ENCODE results near the gene BEGAIN. TPM values are rescaled to one million over a fixed set of nuclear protein-coding genes. Genes with fewer than 3 reads are reported as not detected.

BEGAIN gene
- total and polyA plus RNA-seq, 2 donors (not counting 1 experiment from before 2014, with no cell fraction given): under 0.01 to 0.17 TPM

DNA sequence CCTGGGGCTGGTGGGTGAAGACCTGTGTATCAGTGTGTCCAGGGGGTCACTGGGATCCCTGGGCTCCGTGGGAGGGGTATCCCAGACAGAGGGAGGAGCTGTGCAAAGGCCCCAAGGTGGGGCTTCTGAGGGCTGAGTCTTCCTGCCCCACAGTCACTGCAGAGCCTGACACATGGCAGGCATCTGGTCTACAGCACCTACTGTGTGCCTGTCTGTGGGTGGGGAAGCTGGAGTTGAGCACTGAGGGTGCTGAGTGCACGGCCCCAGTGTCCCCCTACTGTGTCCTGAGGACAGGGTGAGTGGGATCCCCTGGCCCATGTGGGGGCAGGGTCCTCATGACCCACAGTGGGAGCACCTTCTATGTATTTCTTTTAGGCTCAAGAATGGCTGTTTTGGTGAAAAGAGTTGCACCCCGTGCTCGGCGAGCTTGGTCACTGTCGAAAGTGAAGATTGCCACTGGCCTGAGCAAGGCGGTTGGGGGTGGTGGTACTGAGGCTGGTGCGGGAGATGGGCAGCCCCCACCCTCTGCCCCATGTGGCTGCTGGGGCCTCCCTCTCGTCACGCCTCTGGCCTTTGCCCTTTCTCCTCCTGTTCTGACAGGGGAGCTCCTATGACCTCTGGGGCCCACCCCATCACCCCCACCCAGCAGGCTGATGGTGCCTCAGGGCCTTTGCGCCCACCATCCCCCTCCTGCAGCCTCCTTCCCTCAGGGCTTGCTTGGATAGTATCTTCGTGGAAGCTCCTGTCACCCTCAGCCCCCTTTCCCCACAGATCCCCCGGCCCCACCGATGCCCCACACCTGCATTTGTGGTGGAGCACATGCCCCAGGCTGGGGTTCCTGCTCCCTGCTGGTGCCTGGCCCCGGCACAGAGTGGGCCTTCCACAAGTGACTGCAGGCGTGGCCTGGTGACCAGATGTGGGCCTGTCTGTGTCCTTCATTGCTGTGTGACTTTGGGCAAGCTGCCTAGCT, 55.8 kb downstream of the BEGAIN start:
- no peak overlapping the region for H3K4me3 ChIP-seq (replicated peaks in 1 of 4; ENCODE audit: control extremely low read depth in 1 of 4, insufficient read depth in 1 of 4, low read depth in 3 of 4, low read length in 4 of 4)
- H3K36me3 ChIP-seq (ENCODE audit: control insufficient read depth, insufficient read depth, low read length): peaks cover 5% of the 10 kb centered on the region
- H3K27ac ChIP-seq (ENCODE audit: insufficient read depth, low read length): no peak overlapping the region
- no peak overlapping the region for H2AFZ ChIP-seq (ENCODE audit: low read length)
- peaks cover 5% of the 10 kb centered on the region for H3K4me1 ChIP-seq (ENCODE audit: control insufficient read depth, extremely low read depth, insufficient read depth, low read length)
- no peak overlapping the region for H3K9ac ChIP-seq (ENCODE audit: insufficient read depth, low read length)
- DNase-seq (ENCODE audit: low read depth in 2 of 2): no peak
- no peaks in the 10 kb centered on the region for H4K20me1 ChIP-seq (ENCODE audit: control insufficient read depth, extremely low read depth, insufficient read depth, low read length)
- H3K79me2 ChIP-seq (ENCODE audit: control insufficient read depth, insufficient read depth, low read length): no peaks in the 10 kb centered on the region
- H3K9me3 ChIP-seq (ENCODE audit: control insufficient read depth, insufficient read depth, low read depth, low read length): no peaks in the 10 kb centered on the region
- H3K27me3 ChIP-seq (ENCODE audit: control insufficient read depth, insufficient read depth, low read length): no peaks in the 10 kb centered on the region
- TF ChIP-seq EZH2 (IDR thresholded peaks at IDR 0.05; ENCODE audit: low read length, missing control alignments): no peak
- TF ChIP-seq, protein P1, sequence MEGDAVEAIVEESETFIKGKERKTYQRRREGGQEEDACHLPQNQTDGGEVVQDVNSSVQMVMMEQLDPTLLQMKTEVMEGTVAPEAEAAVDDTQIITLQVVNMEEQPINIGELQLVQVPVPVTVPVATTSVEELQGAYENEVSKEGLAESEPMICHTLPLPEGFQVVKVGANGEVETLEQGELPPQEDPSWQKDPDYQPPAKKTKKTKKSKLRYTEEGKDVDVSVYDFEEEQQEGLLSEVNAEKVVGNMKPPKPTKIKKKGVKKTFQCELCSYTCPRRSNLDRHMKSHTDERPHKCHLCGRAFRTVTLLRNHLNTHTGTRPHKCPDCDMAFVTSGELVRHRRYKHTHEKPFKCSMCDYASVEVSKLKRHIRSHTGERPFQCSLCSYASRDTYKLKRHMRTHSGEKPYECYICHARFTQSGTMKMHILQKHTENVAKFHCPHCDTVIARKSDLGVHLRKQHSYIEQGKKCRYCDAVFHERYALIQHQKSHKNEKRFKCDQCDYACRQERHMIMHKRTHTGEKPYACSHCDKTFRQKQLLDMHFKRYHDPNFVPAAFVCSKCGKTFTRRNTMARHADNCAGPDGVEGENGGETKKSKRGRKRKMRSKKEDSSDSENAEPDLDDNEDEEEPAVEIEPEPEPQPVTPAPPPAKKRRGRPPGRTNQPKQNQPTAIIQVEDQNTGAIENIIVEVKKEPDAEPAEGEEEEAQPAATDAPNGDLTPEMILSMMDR (conservative IDR thresholded peaks at IDR 0.05 in 1 of 2, IDR thresholded peaks at IDR 0.05 in 1 of 2; ENCODE audit: low read depth in 1 of 2, low read length in 2 of 2): no peak
- H3K4me2 ChIP-seq (ENCODE audit: extremely low read depth, insufficient read depth, low read length): no peak overlapping the region

DNA sequence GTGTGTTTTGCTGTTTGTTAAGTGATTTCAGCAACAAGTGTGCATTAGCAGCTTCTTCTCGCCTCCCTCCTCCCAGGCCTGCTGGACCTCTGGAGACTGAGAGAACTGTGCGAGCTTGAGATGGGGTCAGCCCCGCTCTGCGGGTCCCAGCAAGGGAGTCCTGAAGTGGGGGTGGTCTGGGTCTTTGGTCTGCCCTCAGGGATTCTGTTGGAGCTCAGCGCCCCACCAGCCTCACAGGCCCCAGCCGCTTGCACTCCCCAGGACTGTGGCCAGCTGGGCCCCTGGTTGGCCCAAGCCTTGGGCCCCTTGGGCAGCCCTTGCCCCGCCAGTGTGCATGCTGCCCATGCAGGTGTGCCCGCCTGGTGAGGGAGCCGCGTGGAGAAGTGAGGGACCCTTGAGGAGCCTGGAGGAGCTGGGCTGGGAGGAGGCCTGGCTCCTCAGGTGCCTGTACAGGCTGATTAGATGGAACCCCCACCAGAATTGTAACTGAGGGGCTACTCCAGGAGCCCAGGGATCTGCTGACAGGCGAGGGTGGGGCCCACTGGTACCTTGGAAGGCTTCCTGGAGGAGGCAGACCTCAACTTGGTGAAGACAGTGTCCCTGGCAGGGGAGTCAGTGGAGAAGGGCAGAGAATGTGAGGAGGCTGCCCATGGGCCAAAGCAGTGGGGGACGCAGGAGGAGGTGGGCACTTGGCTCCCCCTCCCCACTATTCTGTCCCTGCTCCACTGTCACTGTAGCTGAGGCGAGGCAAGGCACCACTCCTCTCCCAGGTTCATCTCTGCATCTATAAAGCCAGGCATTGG, 56.7 kb downstream of the BEGAIN start:
- no peak for TF ChIP-seq EZH2 (IDR thresholded peaks at IDR 0.05; ENCODE audit: low read length, missing control alignments)
- TF ChIP-seq, protein P1 (conservative IDR thresholded peaks at IDR 0.05 in 1 of 2, IDR thresholded peaks at IDR 0.05 in 1 of 2; ENCODE audit: low read depth in 1 of 2, low read length in 2 of 2): no peak

DNA sequence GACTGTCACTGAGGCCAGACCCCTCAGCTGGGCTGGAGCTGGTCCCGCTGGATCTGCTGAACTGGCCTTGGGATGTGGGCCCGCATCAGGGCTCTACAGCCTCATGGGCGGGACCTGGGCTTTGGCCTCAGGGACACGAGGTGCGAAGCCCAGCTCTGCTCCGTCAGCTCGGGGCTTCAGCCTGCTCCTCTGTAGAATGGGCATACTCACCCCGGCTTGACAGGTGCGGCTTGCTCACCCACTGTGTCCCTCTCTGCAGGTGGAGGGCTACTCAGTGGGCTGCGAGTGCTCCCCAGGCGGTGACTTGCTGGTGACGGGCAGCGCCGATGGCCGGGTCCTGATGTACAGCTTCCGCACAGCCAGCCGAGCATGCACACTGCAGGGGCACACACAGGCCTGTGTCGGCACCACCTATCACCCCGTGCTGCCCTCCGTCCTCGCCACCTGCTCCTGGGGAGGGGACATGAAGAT, 57.6 kb downstream of the BEGAIN start:
- Histone ChIP-seq H3K4me3 (replicated peaks in 1 of 4; ENCODE audit: control extremely low read depth in 1 of 4, insufficient read depth in 1 of 4, low read depth in 3 of 4, low read length in 4 of 4) (no peak overlapping the region), H4K20me1 (ENCODE audit: control insufficient read depth, extremely low read depth, insufficient read depth, low read length) (no peaks in the 10 kb centered on the region), H3K4me2 (ENCODE audit: extremely low read depth, insufficient read depth, low read length) (no peak overlapping the region), H3K9ac (ENCODE audit: insufficient read depth, low read length) (no peak overlapping the region), H3K36me3 (ENCODE audit: control insufficient read depth, insufficient read depth, low read length) (peaks cover 5% of the 10 kb centered on the region), H3K79me2 (ENCODE audit: control insufficient read depth, insufficient read depth, low read length) (no peaks in the 10 kb centered on the region), H3K9me3 (ENCODE audit: control insufficient read depth, insufficient read depth, low read depth, low read length) (no peaks in the 10 kb centered on the region), H3K27ac (ENCODE audit: insufficient read depth, low read length) (no peak overlapping the region), H3K27me3 (ENCODE audit: control insufficient read depth, insufficient read depth, low read length) (no peaks in the 10 kb centered on the region), H3K4me1 (ENCODE audit: control insufficient read depth, extremely low read depth, insufficient read depth, low read length) (peaks cover 5% of the 10 kb centered on the region), H2AFZ (ENCODE audit: low read length) (no peak overlapping the region)
- TF ChIP-seq, protein P1 (conservative IDR thresholded peaks at IDR 0.05 in 1 of 2, IDR thresholded peaks at IDR 0.05 in 1 of 2; ENCODE audit: low read depth in 1 of 2, low read length in 2 of 2): no peak
- TF ChIP-seq EZH2 (IDR thresholded peaks at IDR 0.05; ENCODE audit: low read length, missing control alignments): no peak
- DNase-seq (ENCODE audit: low read depth in 2 of 2): no peak

More for the DNA sequence above, 56.7 kb downstream of the BEGAIN start:
- no peaks in the 10 kb centered on the region for H3K79me2 ChIP-seq (ENCODE audit: control insufficient read depth, insufficient read depth, low read length)
- DNase-seq (ENCODE audit: low read depth in 2 of 2): no peak
- no peaks in the 10 kb centered on the region for H3K9me3 ChIP-seq (ENCODE audit: control insufficient read depth, insufficient read depth, low read depth, low read length)
- no peak overlapping the region for H3K9ac ChIP-seq (ENCODE audit: insufficient read depth, low read length)
- H4K20me1 ChIP-seq (ENCODE audit: control insufficient read depth, extremely low read depth, insufficient read depth, low read length): no peaks in the 10 kb centered on the region
- no peak overlapping the region for H3K4me2 ChIP-seq (ENCODE audit: extremely low read depth, insufficient read depth, low read length)
- H2AFZ ChIP-seq (ENCODE audit: low read length): no peak overlapping the region
- H3K4me3 ChIP-seq (replicated peaks in 1 of 4; ENCODE audit: control extremely low read depth in 1 of 4, insufficient read depth in 1 of 4, low read depth in 3 of 4, low read length in 4 of 4): no peak overlapping the region
- H3K4me1 ChIP-seq (ENCODE audit: control insufficient read depth, extremely low read depth, insufficient read depth, low read length): peaks cover 5% of the 10 kb centered on the region
- no peaks in the 10 kb centered on the region for H3K27me3 ChIP-seq (ENCODE audit: control insufficient read depth, insufficient read depth, low read length)
- H3K36me3 ChIP-seq (ENCODE audit: control insufficient read depth, insufficient read depth, low read length): peaks cover 5% of the 10 kb centered on the region
- no peak overlapping the region for H3K27ac ChIP-seq (ENCODE audit: insufficient read depth, low read length)
